GM06990 (cell line): ENCODE results near the gene WWTR1.

Experiments
- DNase-seq: peaks from one replicate; pipeline ENCODE4 v3.0.0-alpha.2; 2011; ENCODE audit not compliant: insufficient read length; ENCODE audit errors: extremely low read depth
- H3K27me3 ChIP-seq: replicated peaks from 2 replicates; pipeline ENCODE4 v1.6.0; 2011; ENCODE audit warnings: low read length; ENCODE audit not compliant: control insufficient read depth, insufficient read depth
- H3K36me3 ChIP-seq: 2 replicates; pipeline ENCODE4 v1.5.1; 2011; ENCODE audit warnings: low read length; ENCODE audit not compliant: control insufficient read depth, insufficient read depth
- H3K4me3 ChIP-seq: replicated peaks from 2 replicates; pipeline ENCODE4 v1.5.1; 2011; ENCODE audit warnings: low read depth, mild to moderate bottlenecking, control low read depth, low read length
- CTCF ChIP-seq: IDR thresholded peaks from 2 replicates; pipeline ENCODE4 v1.5.1; 2011; ENCODE audit warnings: low read length, control low read depth, mild to moderate bottlenecking, inconsistent platforms; ENCODE audit not compliant: insufficient read depth, poor library complexity, severe bottlenecking

The WWTR1 gene

GRCh38 chr3:149566292-149566975 lies 91.4 kb downstream of the WWTR1 start:
- no peak overlapping the region for H3K4me3 ChIP-seq

GRCh38 chr3:149564079-149564478 lies 93.7 kb downstream of the WWTR1 start:
- TF ChIP-seq CTCF: no peak
- H3K27me3 ChIP-seq: no peaks in the 10 kb centered on the region
- DNase-seq: no peak
- H3K4me3 ChIP-seq: no peak overlapping the region
- H3K36me3 ChIP-seq: no peaks in the 10 kb centered on the region

More at GRCh38 chr3:149566292-149566975, 91.4 kb downstream of the WWTR1 start:
- no peaks in the 10 kb centered on the region for H3K27me3 ChIP-seq
- H3K36me3 ChIP-seq: no peaks in the 10 kb centered on the region
- DNase-seq: no peak
- no peak for TF ChIP-seq CTCF

- Histone ChIP-seq H3K4me3 (no peak overlapping the region), H3K27me3 (no peaks in the 10 kb centered on the region), H3K36me3 (no peaks in the 10 kb centered on the region)
- TF ChIP-seq CTCF: no peak
- DNase-seq: no peak
Measured at GRCh38 chr3:149563114-149563513, 94.7 kb downstream of the WWTR1 start.

GRCh38 chr3:149560617-149561016 lies 97.2 kb downstream of the WWTR1 start:
- Histone ChIP-seq H3K36me3 (no peaks in the 10 kb centered on the region), H3K27me3 (no peaks in the 10 kb centered on the region), H3K4me3 (no peak overlapping the region)
- TF ChIP-seq CTCF: no peak
- DNase-seq: no peak

- no peaks in the 10 kb centered on the region for H3K27me3 ChIP-seq
- DNase-seq: no peak
- TF ChIP-seq CTCF: no peak
- no peak overlapping the region for H3K4me3 ChIP-seq
- H3K36me3 ChIP-seq: no peaks in the 10 kb centered on the region
Measured at GRCh38 chr3:149560001-149560400, 97.8 kb downstream of the WWTR1 start.

GRCh38 chr3:149559525-149559924 lies 98.3 kb downstream of the WWTR1 start:
- DNase-seq: no peak
- Histone ChIP-seq H3K27me3 (no peaks in the 10 kb centered on the region), H3K4me3 (no peak overlapping the region), H3K36me3 (no peaks in the 10 kb centered on the region)
- no peak for TF ChIP-seq CTCF
